K562 treated with DMSO at 1 percent for 24 hours (cell line): ENCODE results near the gene ITGA1. TPM values are rescaled to one million over a fixed set of nuclear protein-coding genes. Genes with fewer than 3 reads are reported as not detected.

ENCODE experiments used
- total RNA-seq: library from RNA; unstranded; fragments of 300-600 nt; gene quantifications from 2 replicates; pipeline ENCODE4 v1.2.3, GENCODE V29; 2022; ENCODE audit warnings: low read depth; ENCODE audit not compliant: insufficient read depth

ITGA1 gene
- not detected in 2 replicates for total RNA-seq

GRCh38 chr5:52787600-52788504, at the start of gene ITGA1, which contains the start of gene PELO:
TSS of gene ITGA1 (plus strand) at chr5:52787916. CDS start at chr5:52788354, 438 bp downstream.
TSS of gene PELO (plus strand) at chr5:52787916. CDS start at chr5:52800395, 12,479 bp downstream.

GRCh38 chr5:52989025-52989780, 201.5 kb downstream of the ITGA1 start, which contains the start of gene ITGA2:
TSS of gene ITGA2 (plus strand) at chr5:52989352. CDS start at chr5:52989469, 117 bp downstream.

Other genes starting within 250 kb of the ITGA1 start
- gene PELO, start within 50 bp of the ITGA1 start, total RNA-seq, result 11.6 and 12.5 TPM in 2 replicates
- not detected in 2 replicates for gene ITGA2, start 201.4 kb downstream of the ITGA1 start, total RNA-seq